ENCODE data around the gene ENTPD6. TPM values are rescaled to one million over a fixed set of nuclear protein-coding genes. Genes with fewer than 3 reads are reported as not detected.

The ENTPD6 gene
- total RNA-seq, 4 donors from 2014 or later: 62.2 to 114 (median 67.0) TPM

DNA sequence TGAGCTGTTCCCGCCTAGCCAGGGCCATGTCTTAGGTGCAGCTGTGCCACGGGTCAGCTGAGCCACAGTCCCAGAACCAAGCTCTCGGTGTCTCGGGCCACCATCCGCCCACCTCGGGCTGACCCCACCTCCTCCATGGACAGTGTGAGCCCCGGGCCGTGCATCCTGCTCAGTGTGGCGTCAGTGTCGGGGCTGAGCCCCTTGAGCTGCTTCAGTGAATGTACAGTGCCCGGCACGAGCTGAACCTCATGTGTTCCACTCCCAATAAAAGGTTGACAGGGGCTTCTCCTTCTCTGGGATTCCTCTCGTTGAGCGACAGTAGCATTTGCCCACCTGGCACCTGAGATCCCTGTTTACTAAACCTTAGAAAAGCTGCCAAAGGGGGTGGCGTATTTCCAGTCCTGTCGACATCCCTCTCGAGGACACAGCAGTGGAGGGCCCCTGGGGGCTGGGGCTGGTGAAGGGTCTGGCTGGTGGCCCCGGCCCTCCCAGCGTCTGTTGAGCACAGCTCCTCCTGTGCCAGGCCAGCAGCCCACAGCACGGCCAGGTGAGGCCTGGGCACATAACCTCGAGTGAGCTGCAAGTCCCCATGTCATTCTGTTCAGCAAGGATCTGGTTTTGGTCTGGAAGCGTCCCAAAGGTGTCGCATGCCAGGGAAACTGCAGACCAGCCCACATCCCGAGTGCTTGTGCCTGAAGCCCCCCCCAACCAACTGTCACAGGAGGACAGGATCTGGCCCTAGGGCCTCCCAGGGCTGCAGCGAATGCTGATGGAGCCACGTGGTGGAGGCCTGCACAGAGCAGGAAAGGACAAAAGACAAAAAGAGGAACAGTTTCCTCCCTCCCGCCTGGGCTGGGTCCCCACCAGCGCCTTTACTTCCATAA lies 31.2 kb downstream of the ENTPD6 start:
- no peaks in the 10 kb centered on the region for H3K9me3 ChIP-seq
- no peaks in the 10 kb centered on the region for H3K27me3 ChIP-seq
- no peak for DNase-seq (ENCODE audit: low spot score in 2 of 2)
- H3K36me3 ChIP-seq: peaks cover 0 to 51% (median 0%) of the 10 kb centered on the region in 3 donors
- TF ChIP-seq EP300 (IDR thresholded peaks at IDR 0.05) (peak in 1 of 2 donors; percentile 7), POLR2A (IDR thresholded peaks at IDR 0.05) (no peak)
- peaks cover 0 to 31% (median 10%) of the 10 kb centered on the region in 4 donors for H3K4me1 ChIP-seq
- H3K4me3 ChIP-seq: no peak overlapping the region
- 68 to 70% methylated on average over 20 to 24 of the region's 28 CpGs for WGBS, 2 donors
- H3K27ac ChIP-seq: peak overlapping the region in 2 of 4 donors; percentile 53 to 71

DNA sequence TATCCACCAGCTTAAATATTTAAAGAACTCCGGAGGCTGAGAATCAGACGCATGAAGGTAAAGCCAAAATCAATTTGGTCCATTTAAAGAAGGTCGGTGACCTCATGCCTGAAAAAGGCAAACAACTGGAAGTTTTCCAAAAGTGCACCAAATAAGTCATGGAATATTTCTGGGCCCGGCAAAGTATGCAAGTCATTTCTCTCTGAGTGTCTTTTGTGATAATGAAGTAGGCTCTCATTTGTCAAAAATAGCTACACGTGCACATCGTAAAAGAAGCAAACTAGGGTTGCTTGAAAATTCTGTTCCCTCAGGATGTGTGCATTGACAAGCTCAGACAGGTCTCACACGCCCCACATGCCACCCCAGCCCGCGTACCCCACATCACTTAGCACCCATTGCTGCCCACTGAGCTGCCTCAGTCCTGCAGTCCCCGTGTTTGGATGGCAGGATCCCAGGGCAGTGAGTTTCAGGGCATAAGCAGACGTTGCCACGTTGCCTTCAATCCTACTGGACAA lies 31.9 kb downstream of the ENTPD6 start:
- Histone ChIP-seq H3K4me1 (peaks cover 0 to 24% (median 10%) of the 10 kb centered on the region in 4 donors), H3K27me3 (no peaks in the 10 kb centered on the region), H3K27ac (peak overlapping the region in 2 of 4 donors; percentile 53 to 71), H3K9me3 (no peaks in the 10 kb centered on the region), H3K36me3 (peaks cover 0 to 44% (median 0%) of the 10 kb centered on the region in 3 donors), H3K4me3 (no peak overlapping the region)
- 42 to 49% methylated on average over 12 of the region's 12 CpGs for WGBS, 2 donors
- no peak for DNase-seq (ENCODE audit: low spot score in 2 of 2)
- peak in 1 of 2 donors; percentile 39 for TF ChIP-seq EP300 (IDR thresholded peaks at IDR 0.05)
- TF ChIP-seq, protein P1, sequence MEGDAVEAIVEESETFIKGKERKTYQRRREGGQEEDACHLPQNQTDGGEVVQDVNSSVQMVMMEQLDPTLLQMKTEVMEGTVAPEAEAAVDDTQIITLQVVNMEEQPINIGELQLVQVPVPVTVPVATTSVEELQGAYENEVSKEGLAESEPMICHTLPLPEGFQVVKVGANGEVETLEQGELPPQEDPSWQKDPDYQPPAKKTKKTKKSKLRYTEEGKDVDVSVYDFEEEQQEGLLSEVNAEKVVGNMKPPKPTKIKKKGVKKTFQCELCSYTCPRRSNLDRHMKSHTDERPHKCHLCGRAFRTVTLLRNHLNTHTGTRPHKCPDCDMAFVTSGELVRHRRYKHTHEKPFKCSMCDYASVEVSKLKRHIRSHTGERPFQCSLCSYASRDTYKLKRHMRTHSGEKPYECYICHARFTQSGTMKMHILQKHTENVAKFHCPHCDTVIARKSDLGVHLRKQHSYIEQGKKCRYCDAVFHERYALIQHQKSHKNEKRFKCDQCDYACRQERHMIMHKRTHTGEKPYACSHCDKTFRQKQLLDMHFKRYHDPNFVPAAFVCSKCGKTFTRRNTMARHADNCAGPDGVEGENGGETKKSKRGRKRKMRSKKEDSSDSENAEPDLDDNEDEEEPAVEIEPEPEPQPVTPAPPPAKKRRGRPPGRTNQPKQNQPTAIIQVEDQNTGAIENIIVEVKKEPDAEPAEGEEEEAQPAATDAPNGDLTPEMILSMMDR (IDR thresholded peaks at IDR 0.05): no peak

DNA sequence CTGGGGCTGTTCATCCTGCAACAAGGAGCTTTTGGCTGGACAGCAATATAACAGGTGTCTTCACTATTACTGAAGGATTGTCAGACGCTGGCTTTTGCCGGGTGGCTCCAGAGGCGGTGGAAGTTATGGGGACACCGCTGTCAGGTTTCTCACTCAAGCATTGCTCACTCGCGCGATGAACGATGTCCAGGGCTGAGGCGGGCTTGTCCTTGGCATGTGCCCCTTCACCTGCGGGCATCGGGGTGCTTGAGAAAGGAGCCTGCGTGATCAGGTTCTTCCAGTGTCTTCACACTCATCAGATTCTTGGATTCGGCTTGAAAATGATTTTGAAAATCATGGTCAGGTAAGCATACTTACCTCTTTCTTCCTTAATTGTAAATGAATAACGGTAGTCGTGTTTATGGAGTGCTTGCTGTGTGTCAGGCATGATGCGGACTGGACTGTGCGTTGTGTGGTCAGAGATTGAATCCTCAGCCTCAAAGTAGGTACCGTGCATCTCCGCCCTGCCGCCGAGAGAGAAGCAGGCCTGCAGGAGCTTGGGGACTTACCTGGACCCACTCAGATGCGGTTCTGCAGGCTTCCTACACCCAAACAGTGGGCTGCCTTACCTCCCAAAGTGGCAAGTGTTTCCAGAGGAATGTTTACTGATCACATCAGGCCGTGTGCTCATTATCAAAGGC lies 34.1 kb downstream of the ENTPD6 start:
- peaks cover 0 to 34% (median 13%) of the 10 kb centered on the region in 4 donors for H3K4me1 ChIP-seq
- WGBS, 2 donors: 89 to 92% methylated on average over 23 of the region's 23 CpGs

DNA sequence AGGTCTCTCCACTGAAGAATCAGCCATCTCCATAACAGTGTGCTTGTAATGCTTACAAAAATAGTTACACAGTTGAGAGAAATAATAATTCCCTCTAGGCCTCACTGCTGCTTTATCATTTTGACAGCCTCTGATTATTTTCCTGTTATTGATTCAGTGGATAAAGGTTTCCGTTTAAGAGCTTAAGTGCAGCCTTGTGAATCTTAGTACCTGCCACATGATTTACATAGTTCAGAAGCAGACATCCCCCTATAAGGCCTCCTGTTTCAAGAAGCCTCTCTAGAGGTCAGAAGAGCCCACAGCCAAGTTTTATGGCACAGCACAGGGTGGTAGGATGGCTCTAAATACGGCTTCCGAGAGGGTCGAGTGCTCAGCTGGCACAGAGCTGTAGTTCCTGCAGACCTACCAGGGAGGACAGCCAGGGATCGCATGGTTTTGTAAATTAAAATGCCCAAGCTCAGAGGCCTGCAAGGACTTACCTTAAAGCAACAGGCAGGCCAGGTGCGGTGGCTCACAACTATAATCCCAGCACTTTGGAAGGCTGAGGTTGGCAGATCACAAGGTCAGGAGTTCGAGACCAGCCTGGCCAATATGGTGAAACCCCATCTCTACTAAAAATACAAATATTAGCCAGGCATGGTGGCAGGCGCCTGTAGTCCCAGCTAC lies 34.8 kb downstream of the ENTPD6 start:
- TF ChIP-seq, protein P1 (IDR thresholded peaks at IDR 0.05): no peak
- TF ChIP-seq POLR2A (IDR thresholded peaks at IDR 0.05): no peak
- peaks cover 0 to 22% (median 0%) of the 10 kb centered on the region in 3 donors for H3K36me3 ChIP-seq
- no peaks in the 10 kb centered on the region for H3K9me3 ChIP-seq
- H3K4me3 ChIP-seq: no peak overlapping the region
- no peak for DNase-seq (ENCODE audit: low spot score in 2 of 2)
- WGBS, 2 donors: 81 to 92% methylated on average over 8 of the region's 8 CpGs
- H3K27ac ChIP-seq: peak overlapping the region in 2 of 4 donors; percentile 6 to 16
- peaks cover 0 to 41% (median 13%) of the 10 kb centered on the region in 4 donors for H3K4me1 ChIP-seq
- H3K27me3 ChIP-seq: no peaks in the 10 kb centered on the region

More for the DNA sequence above, 34.1 kb downstream of the ENTPD6 start:
- no peak overlapping the region for H3K4me3 ChIP-seq
- H3K27me3 ChIP-seq: no peaks in the 10 kb centered on the region
- TF ChIP-seq POLR2A (IDR thresholded peaks at IDR 0.05): no peak
- TF ChIP-seq EP300 (IDR thresholded peaks at IDR 0.05): no peak
- TF ChIP-seq, protein P1 (IDR thresholded peaks at IDR 0.05): no peak
- H3K36me3 ChIP-seq: peaks cover 0 to 28% (median 0%) of the 10 kb centered on the region in 3 donors
- no peaks in the 10 kb centered on the region for H3K9me3 ChIP-seq
- H3K27ac ChIP-seq: peak overlapping the region in 1 of 4 donors; percentile 16
- DNase-seq (ENCODE audit: low spot score in 2 of 2): no peak
